Kidney epithelial cell (primary cell): ENCODE results near the gene VPREB1. TPM values are rescaled to one million over a fixed set of nuclear protein-coding genes. Genes with fewer than 3 reads are reported as not detected.

Source experiments
- DNase-seq: peaks from one replicate; pipeline ENCODE4 v3.0.0-alpha.2; 2010; ENCODE audit warnings: low read depth
- H3K27me3 ChIP-seq: 2 replicates; pipeline ENCODE4 v1.6.0; 2011; ENCODE audit warnings: low read length; ENCODE audit not compliant: control insufficient read depth, insufficient read depth
- H3K36me3 ChIP-seq: 2 replicates; pipeline ENCODE4 v1.5.1; 2011; ENCODE audit warnings: low read length; ENCODE audit not compliant: control insufficient read depth, insufficient read depth
- H3K4me3 ChIP-seq: 2 replicates; pipeline ENCODE4 v1.5.1; 2011; ENCODE audit warnings: low read depth, mild to moderate bottlenecking, control low read depth, low read length
- CTCF ChIP-seq: IDR thresholded peaks from 2 replicates; pipeline ENCODE4 v1.5.1; 2011; ENCODE audit warnings: mild to moderate bottlenecking, moderate library complexity, low read length, control low read depth, inconsistent platforms; ENCODE audit not compliant: insufficient read depth, poor library complexity, severe bottlenecking
- total RNA-seq: library from RNA; depleted of rRNA; stranded (reverse); fragments of >200 nt; gene quantifications from 2 replicates; pipeline ENCODE4 v1.2.3, GENCODE V29; 2015

The VPREB1 gene
- total RNA-seq, 1 donor from 2014 or later: not detected

DNA sequence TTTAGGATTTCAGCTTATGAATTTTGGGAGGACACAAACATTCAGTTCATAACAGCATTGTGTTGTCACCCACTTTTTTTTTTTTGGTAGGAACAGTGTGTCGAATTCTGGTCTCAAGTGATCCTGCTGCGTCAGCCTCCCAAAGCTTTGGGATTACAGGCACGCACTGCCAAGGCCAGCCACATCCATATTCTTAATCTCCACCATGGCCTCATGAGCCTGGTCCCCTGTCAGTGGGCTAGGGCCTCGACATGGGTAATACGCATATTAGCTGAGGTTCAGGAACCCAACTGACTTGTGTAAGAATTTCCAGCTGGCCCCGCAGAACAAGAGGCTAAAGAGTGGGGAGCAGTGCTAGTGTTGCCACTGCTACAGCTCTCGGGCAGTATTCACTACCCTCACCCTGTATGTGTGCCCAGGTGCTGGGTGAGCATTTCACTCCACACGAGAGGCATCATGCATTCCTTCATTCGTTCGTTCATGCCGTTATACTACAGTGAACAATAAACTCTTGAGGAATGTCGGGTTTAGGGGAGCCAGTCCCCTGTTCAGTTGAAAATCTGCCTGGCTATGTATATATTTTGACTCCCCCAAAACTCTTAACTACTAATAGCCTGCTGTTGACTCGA lies 5.2 kb upstream of the VPREB1 start:
- Histone ChIP-seq H3K4me3 (no peak overlapping the region), H3K27me3 (peaks cover 3% of the 10 kb centered on the region), H3K36me3 (no peaks in the 10 kb centered on the region)
- TF ChIP-seq CTCF: no peak
- no peak for DNase-seq

DNA sequence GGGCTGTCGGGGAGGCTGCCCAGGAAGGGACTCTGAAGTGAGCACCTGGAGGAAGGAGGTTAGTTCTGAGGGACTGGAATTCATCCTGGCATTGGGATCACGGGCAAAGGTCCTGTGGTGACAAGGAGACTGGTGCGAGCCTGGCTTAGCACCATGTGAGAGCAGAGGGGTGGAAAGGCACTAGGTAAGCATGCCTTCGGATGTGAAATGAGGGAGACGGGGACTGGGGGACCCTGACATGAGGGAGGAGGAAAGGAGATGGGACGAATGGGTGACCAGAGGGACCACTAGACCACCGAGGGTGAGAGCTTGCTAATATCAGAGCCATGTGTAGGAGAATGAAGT lies 3.1 kb upstream of the VPREB1 start:
- no peaks in the 10 kb centered on the region for H3K36me3 ChIP-seq
- no peak for DNase-seq
- TF ChIP-seq CTCF: no peak
- peaks cover 3% of the 10 kb centered on the region for H3K27me3 ChIP-seq
- no peak overlapping the region for H3K4me3 ChIP-seq

DNA sequence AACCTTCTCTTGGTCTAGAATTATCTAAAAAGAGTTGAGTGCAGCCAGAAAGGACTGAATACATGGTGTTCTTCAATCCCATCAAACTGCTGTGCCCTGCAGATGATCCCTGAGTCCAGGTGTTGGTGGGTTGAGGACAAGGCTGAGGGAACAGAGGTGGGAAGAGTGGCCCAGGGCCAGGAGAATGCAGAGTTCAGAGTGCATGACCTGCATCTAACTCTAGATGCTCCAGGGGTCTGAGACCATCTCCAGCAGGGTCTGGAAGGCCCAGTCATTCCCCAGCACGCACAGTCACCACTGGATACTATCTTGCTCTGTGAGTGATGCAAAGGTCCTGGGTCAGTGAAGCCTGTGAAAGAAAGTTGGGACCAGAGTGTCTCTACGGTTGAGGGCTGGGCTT lies 2.1 kb upstream of the VPREB1 start:
- H3K36me3 ChIP-seq: no peaks in the 10 kb centered on the region
- TF ChIP-seq CTCF: no peak
- peaks cover 3% of the 10 kb centered on the region for H3K27me3 ChIP-seq
- H3K4me3 ChIP-seq: no peak overlapping the region
- DNase-seq: no peak

DNA sequence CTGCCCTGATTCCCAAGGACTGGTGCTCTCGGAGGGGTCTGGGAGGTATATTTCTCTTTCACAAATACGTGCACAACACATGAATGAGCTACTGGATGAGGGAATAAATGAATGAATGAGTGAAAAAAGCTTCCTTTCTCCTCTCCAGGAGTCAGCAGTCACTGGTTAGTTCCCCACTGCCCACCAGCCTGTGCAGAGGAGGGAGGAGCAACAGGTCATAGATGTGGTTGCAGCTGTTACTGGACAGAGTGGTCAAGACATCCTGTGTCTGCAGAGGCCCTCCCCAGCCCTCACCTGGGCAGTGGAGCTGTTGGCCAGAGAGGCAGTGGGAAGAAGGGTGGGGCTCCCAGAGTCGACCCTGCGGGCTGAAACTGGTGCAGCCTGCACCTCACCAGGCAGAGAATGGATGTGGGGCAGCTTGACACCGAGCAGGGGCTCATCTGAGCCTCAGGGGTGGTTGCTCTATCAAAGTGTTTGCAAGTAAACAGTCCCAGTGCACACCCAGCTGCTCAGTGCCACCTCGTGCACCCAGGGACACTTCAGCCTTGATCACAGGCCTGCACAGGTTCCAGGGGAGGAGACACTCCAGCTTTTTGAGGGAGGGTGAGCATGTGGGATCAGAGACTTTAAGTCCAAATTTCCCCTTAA lies 1.4 kb upstream of the VPREB1 start:
- no peak for DNase-seq
- no peak for TF ChIP-seq CTCF
- Histone ChIP-seq H3K36me3 (no peaks in the 10 kb centered on the region), H3K4me3 (no peak overlapping the region), H3K27me3 (peaks cover 3% of the 10 kb centered on the region)

GRCh38 chr22:22245256-22245909 lies 797 bp downstream of the VPREB1 start:
- DNase-seq: no peak
- H3K27me3 ChIP-seq: peaks cover 3% of the 10 kb centered on the region
- H3K4me3 ChIP-seq: no peak overlapping the region
- TF ChIP-seq CTCF: no peak
- no peaks in the 10 kb centered on the region for H3K36me3 ChIP-seq
